Measurements from ENCODE around the gene COLEC11. TPM values are rescaled to one million over a fixed set of nuclear protein-coding genes. Genes with fewer than 3 reads are reported as not detected.
"Not testable (repeated sequence)": the region's sequence is repeated elsewhere in the genome, so short reads cannot be mapped to it uniquely, and the experiment has no call there.

COLEC11 gene
- polyA plus RNA-seq, 1 donor (not counting 4 experiments of a cell fraction or from before 2014, with no cell fraction given): not detected

DNA sequence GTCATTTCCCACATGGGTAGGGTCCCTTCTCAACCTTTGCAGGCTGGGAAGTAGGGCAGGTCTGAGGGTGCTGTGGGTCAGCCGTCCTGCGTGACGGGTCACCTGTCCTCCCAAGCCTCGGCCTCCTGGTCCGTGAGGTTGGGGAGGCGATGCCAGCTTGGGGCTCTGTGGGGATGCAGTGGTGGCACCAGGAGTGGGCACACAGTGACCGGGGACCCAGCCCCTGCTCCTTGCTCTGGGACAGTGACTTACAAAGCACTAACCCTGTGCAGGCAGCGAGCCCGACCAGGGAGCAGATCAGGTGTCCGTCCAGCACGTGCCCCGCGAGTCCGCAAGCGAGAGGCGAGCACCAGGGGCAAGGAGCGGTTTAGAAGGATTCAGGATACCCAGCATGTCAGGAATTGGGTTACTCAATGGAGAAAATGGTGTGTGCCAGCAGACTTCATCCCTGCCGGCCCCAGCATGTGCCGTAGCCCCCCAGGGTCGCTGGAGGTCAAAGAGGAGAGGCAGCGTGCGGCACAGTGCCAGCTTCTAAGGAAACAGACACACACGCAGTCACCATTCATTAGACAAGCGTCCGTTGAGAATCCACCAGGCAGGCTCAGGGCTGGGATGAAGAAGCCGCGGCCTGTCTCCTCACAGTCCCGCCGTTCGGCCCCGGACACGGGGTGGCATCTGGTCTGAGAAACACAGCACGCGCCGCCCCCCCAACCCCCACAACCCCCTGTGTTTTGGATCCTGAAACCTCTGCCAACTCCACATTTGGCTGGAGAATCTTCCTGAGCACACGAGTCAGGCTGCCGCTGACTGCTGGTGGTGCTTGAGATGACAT lies 11.7 kb downstream of the COLEC11 start:
- Histone ChIP-seq H3K4me3 (ENCODE audit: control insufficient read depth in 2 of 3, extremely low read depth in 1 of 3, insufficient read depth in 2 of 3, low read depth in 1 of 3, low read length in 3 of 3) (no peak overlapping the region), H2AFZ (ENCODE audit: control insufficient read depth, low read length) (no peak overlapping the region), H3K9ac (ENCODE audit: control insufficient read depth, extremely low read depth, insufficient read depth, low read length) (no peak overlapping the region), H3K36me3 (ENCODE audit: control insufficient read depth in 2 of 2, extremely low read depth in 1 of 2, insufficient read depth in 2 of 2, low read length in 2 of 2) (no peaks in the 10 kb centered on the region), H3K79me2 (ENCODE audit: control insufficient read depth, insufficient read depth, low read length) (no peaks in the 10 kb centered on the region), H3K27ac (ENCODE audit: control insufficient read depth, insufficient read depth, low read length) (no peak overlapping the region), H3K9me1 (ENCODE audit: control insufficient read depth, extremely low read depth, insufficient read depth, low read length) (no peaks in the 10 kb centered on the region), H3K27me3 (ENCODE audit: control insufficient read depth, extremely low read depth, insufficient read depth, low read length) (peaks cover 3% of the 10 kb centered on the region), H3K9me3 (ENCODE audit: control insufficient read depth, low read depth, low read length) (no peaks in the 10 kb centered on the region), H3K4me2 (ENCODE audit: control insufficient read depth, extremely low read depth, insufficient read depth, low read depth, low read length) (no peak overlapping the region), H3K4me1 (ENCODE audit: control insufficient read depth, extremely low read depth, insufficient read depth, low read length) (no peaks in the 10 kb centered on the region), H4K20me1 (ENCODE audit: control insufficient read depth, extremely low read depth, insufficient read depth, low read length) (no peaks in the 10 kb centered on the region)
- DNase-seq (ENCODE audit: low read depth, low spot score) (no peak), FAIRE-seq (no peak)
- dilution Hi-C loops (cut with MboI; ENCODE audit: extremely low pct_ligation_motif_present, low sequenced_read_pairs): no loop called here
- TF ChIP-seq EZH2 (IDR thresholded peaks at IDR 0.05; ENCODE audit: low read length): no peak

DNA sequence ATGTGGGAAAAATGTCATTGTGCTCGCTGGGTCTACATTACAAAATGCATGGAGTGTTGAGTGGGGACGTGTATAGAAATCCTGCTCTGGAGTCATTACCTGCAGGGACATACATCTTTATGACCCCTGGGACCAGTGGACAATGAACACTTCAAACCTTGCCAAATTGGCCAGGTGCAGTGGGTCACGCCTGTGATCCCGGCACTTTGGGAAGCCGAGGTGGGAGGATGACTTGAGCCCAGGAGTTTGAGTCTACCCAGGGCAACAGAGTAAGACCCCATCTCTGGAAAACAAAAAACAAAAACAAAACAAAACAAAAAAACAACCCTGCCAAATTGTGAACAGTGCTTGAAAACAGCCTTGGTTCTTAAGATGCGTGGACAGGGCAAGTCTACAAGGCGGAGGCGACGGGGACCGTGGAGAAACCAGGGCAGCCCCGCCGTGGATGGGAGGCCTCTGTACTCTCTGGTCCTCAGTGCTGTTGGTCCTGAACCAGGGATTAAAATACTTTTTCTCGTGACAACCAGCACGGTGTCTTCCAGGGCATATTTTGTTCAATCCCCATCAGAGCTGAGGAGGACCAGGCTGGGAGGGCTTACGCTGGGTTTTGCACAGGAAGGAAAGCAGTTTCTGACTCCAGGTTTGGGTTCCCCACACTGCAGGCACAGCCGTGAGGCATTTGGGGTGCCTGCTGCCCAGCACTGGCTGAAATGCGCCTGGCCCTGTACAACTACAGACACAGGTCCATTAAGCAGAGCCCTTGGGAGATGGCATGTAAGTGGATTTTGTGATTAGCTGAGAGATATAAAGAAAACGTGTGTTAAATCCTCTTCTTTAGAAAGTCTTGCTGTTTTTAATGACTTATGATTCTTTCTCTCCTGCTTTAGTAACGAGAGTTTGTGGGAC lies 13.7 kb downstream of the COLEC11 start:
- H2AFZ ChIP-seq (ENCODE audit: control insufficient read depth, low read length): no peak overlapping the region
- peaks cover 3% of the 10 kb centered on the region for H3K27me3 ChIP-seq (ENCODE audit: control insufficient read depth, extremely low read depth, insufficient read depth, low read length)
- H3K27ac ChIP-seq (ENCODE audit: control insufficient read depth, insufficient read depth, low read length): no peak overlapping the region
- TF ChIP-seq EZH2 (IDR thresholded peaks at IDR 0.05; ENCODE audit: low read length): no peak
- no peaks in the 10 kb centered on the region for H3K4me1 ChIP-seq (ENCODE audit: control insufficient read depth, extremely low read depth, insufficient read depth, low read length)
- no peaks in the 10 kb centered on the region for H3K9me3 ChIP-seq (ENCODE audit: control insufficient read depth, low read depth, low read length)
- dilution Hi-C loops (cut with MboI; ENCODE audit: extremely low pct_ligation_motif_present, low sequenced_read_pairs): no loop called here
- H3K9ac ChIP-seq (ENCODE audit: control insufficient read depth, extremely low read depth, insufficient read depth, low read length): no peak overlapping the region
- DNase-seq (ENCODE audit: low read depth, low spot score) (no peak), FAIRE-seq (no peak)
- no peak overlapping the region for H3K4me3 ChIP-seq (ENCODE audit: control insufficient read depth in 2 of 3, extremely low read depth in 1 of 3, insufficient read depth in 2 of 3, low read depth in 1 of 3, low read length in 3 of 3)
- H3K36me3 ChIP-seq (ENCODE audit: control insufficient read depth in 2 of 2, extremely low read depth in 1 of 2, insufficient read depth in 2 of 2, low read length in 2 of 2): no peaks in the 10 kb centered on the region
- H4K20me1 ChIP-seq (ENCODE audit: control insufficient read depth, extremely low read depth, insufficient read depth, low read length): no peaks in the 10 kb centered on the region
- no peaks in the 10 kb centered on the region for H3K79me2 ChIP-seq (ENCODE audit: control insufficient read depth, insufficient read depth, low read length)
- H3K9me1 ChIP-seq (ENCODE audit: control insufficient read depth, extremely low read depth, insufficient read depth, low read length): no peaks in the 10 kb centered on the region
- H3K4me2 ChIP-seq (ENCODE audit: control insufficient read depth, extremely low read depth, insufficient read depth, low read depth, low read length): no peak overlapping the region

GRCh38 chr2:3609279-3609673 lies 14.4 kb downstream of the COLEC11 start:
- H3K9ac ChIP-seq (ENCODE audit: control insufficient read depth, extremely low read depth, insufficient read depth, low read length); H3K4me2 ChIP-seq (ENCODE audit: control insufficient read depth, extremely low read depth, insufficient read depth, low read depth, low read length); H3K27me3 ChIP-seq (ENCODE audit: control insufficient read depth, extremely low read depth, insufficient read depth, low read length); H3K9me3 ChIP-seq (ENCODE audit: control insufficient read depth, low read depth, low read length); H3K27ac ChIP-seq (ENCODE audit: control insufficient read depth, insufficient read depth, low read length); H3K4me3 ChIP-seq (ENCODE audit: control insufficient read depth in 2 of 3, extremely low read depth in 1 of 3, insufficient read depth in 2 of 3, low read depth in 1 of 3, low read length in 3 of 3); H3K4me1 ChIP-seq (ENCODE audit: control insufficient read depth, extremely low read depth, insufficient read depth, low read length); H4K20me1 ChIP-seq (ENCODE audit: control insufficient read depth, extremely low read depth, insufficient read depth, low read length); dilution Hi-C loops (cut with MboI; ENCODE audit: extremely low pct_ligation_motif_present, low sequenced_read_pairs); DNase-seq (ENCODE audit: low read depth, low spot score); H3K79me2 ChIP-seq (ENCODE audit: control insufficient read depth, insufficient read depth, low read length); H3K36me3 ChIP-seq (ENCODE audit: control insufficient read depth in 2 of 2, extremely low read depth in 1 of 2, insufficient read depth in 2 of 2, low read length in 2 of 2); FAIRE-seq; H3K9me1 ChIP-seq (ENCODE audit: control insufficient read depth, extremely low read depth, insufficient read depth, low read length); H2AFZ ChIP-seq (ENCODE audit: control insufficient read depth, low read length): not testable (repeated sequence)

Measured in keratinocyte (primary cell).